BE2C (cell line): ENCODE measurements around the gene RNF220.

Experiments
- DNase-seq: peaks from one replicate; pipeline ENCODE4 v3.0.0-alpha.2; 2020
- H3K27me3 ChIP-seq: fragments of 250-450 bp; sonication (Bioruptor Pico); 2 replicates; pipeline ENCODE4 v1.5.1; 2020; ENCODE audit warnings: mild to moderate bottlenecking
- H3K36me3 ChIP-seq: fragments of 250-450 bp; sonication (Bioruptor Pico); 2 replicates; pipeline ENCODE4 v1.5.1; 2020; ENCODE audit warnings: mild to moderate bottlenecking
- H3K4me1 ChIP-seq: fragments of 250-450 bp; sonication (Bioruptor Pico); 2 replicates; pipeline ENCODE4 v1.5.1; 2020
- H3K4me3 ChIP-seq: 2 replicates; pipeline ENCODE4 v1.5.1; 2011; ENCODE audit warnings: low read depth, low read length
- H3K9me3 ChIP-seq: fragments of 250-450 bp; sonication (Bioruptor Pico); 2 replicates; pipeline ENCODE4 v1.5.1; 2020
- TF ChIP-seq, protein P1 (sequence below): IDR thresholded peaks from 2 replicates; pipeline ENCODE4 v1.5.1; 2012; ENCODE audit warnings: mild to moderate bottlenecking, low read depth, low read length

The RNF220 gene

DNA sequence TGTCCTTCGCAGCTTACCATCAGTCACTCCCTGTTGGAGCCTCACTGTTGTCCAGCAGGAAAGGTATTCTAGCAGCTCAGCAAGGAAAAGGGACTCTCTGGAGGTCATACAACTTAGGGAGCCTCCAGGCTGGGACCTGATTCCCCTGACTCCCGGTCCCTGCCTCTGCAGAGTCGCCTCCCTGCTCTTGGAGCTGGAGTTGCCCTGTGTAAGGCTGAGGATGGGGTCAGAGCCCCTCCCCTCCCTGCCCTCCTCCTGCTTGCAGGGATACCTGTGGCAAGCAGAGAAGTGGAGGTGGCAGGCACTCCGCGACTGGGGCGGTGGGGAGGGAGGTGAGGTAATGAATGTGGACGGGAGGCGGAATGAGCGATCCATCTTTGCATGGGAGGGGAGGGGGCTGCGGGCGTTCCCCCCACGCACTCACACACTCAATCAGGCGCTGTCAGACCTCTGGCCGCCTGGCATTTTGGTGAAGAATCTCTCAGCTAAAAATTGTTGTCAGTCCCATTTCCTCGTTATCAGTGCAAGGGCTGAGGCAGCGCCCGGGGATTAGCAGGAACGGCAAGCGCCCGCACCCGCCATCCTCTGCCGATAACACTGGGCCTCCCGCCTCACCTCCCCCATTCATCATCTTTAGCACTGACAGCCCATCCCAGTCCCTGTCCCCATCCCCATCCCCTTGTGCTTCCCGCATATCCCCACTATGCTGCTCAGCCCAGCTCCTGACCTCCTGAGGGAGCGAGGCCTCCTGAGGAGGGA lies 204.9 kb downstream of the RNF220 start:
- Histone ChIP-seq H3K36me3 (no peaks in the 10 kb centered on the region), H3K9me3 (no peaks in the 10 kb centered on the region), H3K27me3 (peaks cover 5% of the 10 kb centered on the region; the same call in 1 of the 2 replicates), H3K4me3 (no peak overlapping the region), H3K4me1 (no peaks in the 10 kb centered on the region)
- DNase-seq, result no peak
- TF ChIP-seq, protein P1, sequence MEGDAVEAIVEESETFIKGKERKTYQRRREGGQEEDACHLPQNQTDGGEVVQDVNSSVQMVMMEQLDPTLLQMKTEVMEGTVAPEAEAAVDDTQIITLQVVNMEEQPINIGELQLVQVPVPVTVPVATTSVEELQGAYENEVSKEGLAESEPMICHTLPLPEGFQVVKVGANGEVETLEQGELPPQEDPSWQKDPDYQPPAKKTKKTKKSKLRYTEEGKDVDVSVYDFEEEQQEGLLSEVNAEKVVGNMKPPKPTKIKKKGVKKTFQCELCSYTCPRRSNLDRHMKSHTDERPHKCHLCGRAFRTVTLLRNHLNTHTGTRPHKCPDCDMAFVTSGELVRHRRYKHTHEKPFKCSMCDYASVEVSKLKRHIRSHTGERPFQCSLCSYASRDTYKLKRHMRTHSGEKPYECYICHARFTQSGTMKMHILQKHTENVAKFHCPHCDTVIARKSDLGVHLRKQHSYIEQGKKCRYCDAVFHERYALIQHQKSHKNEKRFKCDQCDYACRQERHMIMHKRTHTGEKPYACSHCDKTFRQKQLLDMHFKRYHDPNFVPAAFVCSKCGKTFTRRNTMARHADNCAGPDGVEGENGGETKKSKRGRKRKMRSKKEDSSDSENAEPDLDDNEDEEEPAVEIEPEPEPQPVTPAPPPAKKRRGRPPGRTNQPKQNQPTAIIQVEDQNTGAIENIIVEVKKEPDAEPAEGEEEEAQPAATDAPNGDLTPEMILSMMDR, result no peak

- TF ChIP-seq, protein P1, result no peak
- no peaks in the 10 kb centered on the region for H3K4me1 ChIP-seq
Observed at GRCh38 chr1:44610527-44611148, 205.6 kb downstream of the RNF220 start.

DNA sequence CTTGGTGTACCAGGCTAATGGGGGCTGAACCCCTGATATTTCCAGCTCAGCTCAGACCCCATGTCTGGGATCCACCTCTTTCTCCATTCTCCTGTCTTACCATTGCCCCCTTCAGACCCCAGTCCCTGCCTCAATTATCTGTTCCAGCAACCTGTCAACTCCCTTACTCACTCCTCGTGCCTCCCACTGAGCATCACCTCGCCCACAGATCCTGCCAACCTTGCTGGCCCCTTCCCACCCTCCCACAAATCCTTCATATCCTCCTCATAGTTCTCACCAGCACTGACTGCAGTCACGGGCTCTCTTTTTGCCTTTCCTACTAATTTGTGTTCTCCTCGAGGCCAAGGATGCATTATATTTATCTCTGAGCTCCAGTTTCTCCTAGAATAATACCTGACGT lies 206.4 kb downstream of the RNF220 start:
- no peaks in the 10 kb centered on the region for H3K4me1 ChIP-seq
- TF ChIP-seq, protein P1, result no peak
- H3K27me3 ChIP-seq, result no peaks in the 10 kb centered on the region; the same call in 1 of the 2 replicates
- no peak for DNase-seq
- H3K36me3 ChIP-seq, result no peaks in the 10 kb centered on the region
- H3K4me3 ChIP-seq, result no peak overlapping the region
- no peaks in the 10 kb centered on the region for H3K9me3 ChIP-seq

More at GRCh38 chr1:44610527-44611148, 205.6 kb downstream of the RNF220 start:
- no peak for DNase-seq
- no peaks in the 10 kb centered on the region for H3K9me3 ChIP-seq
- peaks cover 2% of the 10 kb centered on the region; the same call in 1 of the 2 replicates for H3K27me3 ChIP-seq
- H3K4me3 ChIP-seq, result no peak overlapping the region
- no peaks in the 10 kb centered on the region for H3K36me3 ChIP-seq

DNA sequence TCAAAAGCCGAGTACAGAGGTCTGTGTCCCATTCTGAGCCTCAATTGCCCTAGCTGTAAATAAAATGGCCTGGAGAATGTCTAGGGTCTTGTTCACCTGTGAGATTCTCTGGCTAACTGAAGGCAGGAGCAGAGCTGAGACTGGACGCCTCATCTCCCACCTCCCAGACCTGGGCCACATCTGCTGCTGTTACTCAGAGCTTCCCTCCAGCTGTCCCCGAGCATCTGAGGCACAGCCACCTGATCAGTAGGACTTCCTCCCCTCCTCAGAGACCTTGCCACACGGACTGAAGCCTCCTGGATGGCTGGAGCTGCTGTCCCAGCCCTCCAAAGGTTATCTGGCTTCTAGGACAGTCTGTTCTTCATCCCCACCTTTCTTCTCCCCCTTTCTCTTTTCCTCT lies 206.8 kb downstream of the RNF220 start:
- Histone ChIP-seq H3K9me3 (no peaks in the 10 kb centered on the region), H3K27me3 (peaks cover 4% of the 10 kb centered on the region), H3K4me3 (no peak overlapping the region), H3K36me3 (no peaks in the 10 kb centered on the region), H3K4me1 (no peaks in the 10 kb centered on the region)
- no peak for DNase-seq
- TF ChIP-seq, protein P1, result no peak

GRCh38 chr1:44613941-44614340 lies 208.9 kb downstream of the RNF220 start:
- H3K27me3 ChIP-seq, result peaks cover 13% of the 10 kb centered on the region
- H3K9me3 ChIP-seq, result no peaks in the 10 kb centered on the region
- H3K36me3 ChIP-seq, result no peaks in the 10 kb centered on the region
- DNase-seq, result no peak
- no peak overlapping the region for H3K4me3 ChIP-seq
- no peaks in the 10 kb centered on the region for H3K4me1 ChIP-seq
- TF ChIP-seq, protein P1, result no peak
